Measurements from ENCODE around the gene NEDD4L.

Gene NEDD4L

DNA sequence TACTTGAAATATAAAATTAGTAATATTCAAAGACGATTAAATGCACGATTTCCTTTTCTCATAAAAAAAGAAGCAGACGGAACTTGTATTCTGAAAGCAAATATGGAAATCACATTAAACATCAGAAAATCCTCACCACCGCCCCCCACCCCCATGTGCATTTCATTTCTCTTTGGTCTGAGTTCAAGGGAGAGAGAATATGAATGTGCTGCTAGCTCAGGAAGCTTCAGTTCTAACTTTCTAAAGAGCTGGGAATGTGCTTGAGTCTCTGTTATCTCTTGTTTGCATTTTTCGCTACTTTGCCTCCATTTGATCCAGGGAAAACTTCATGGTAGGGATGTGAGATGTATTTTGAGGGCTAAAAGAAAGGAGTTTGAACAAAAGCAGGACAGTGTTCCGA lies 143.6 kb downstream of the NEDD4L start:
- no peak for DNase-seq

DNA sequence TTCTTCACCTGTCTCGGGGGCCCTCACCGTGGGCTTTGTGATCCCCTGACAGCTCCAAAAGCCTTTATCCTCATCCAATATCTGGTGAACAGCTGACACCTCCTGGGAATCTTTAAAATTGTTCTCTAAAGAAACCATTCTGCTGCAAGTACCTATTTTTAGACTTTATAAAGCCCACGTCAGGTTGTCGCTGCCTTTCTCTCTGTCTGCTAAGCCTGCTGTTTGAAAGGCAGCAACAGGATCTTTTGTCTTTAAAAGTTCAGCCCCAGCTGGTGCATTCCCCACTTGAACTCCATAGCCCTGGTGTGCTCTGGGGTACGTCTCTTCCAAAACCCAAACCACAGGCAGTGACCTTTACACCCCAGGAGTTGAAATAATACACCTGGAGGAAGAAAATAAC lies 145.0 kb downstream of the NEDD4L start:
- no peak for DNase-seq

DNA sequence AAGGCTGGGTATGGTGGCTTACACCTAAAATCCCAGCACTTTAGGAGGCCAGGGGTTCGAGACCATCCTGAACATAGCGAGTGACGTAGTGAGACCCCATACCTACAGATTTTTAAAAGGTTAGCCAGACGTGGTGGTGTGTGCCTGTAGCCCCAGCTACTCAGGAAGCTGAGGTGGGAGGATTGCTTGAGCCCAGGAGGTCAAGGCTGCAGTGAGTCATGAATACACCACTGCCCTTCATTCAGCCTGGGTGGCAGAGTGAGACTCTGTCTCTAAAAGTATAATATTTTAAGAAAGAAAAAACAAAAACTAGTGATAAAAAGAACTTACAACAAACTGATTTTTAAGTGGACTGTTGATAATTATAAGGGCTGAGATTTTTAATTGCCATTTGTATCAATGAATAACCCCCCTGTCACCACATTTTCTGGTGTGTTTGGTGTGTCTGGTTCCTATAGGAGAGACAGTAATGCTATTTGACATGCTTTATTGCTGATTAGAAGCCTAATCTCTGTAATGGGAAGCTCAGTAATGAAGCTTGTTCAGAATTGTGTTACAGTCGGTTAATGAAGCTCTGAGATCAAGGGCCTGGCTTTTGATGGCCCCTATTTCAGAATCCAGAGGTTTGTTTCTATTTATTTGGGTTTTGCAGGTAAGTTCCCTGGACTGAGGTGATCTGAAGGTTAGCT lies 147.0 kb downstream of the NEDD4L start:
- DNase-seq = no peak

DNA sequence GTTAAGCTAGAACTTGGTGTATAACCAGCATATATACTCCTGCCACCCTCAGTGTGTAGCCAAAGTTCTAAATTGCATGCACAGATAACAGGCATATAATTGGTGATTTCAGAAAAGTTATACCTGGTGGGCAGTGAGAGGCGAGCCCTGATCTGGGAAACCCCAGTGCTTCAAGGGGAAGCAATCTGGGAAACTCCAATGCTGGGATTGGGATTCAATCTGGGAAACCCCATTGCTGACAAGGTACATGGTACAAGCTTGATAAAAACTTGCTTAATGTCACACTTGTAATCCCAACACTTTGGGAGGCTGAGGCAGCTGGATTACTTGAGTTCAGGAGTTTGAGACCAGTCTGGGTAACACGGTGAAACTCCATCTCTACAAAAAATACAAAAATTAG lies 147.6 kb downstream of the NEDD4L start:
- no peak for DNase-seq

DNA sequence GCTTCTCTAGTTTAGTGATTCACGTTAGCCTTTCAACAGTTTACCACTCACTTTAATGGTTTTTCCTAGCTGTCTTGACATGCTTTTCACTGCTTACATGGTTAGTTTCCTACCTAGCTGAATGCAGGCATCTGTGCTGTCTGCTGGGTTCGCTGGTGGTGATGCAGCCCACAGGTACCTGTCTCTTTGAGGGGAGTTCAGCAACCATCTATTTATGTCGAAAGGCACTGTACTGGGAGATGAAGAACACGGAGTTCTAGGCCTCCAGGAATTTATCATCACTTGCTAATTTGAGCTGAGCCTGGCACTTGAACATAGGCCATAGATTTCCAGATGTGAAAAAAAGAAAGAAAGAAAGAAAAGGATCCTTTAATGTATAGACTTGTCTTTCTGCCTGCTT lies 148.5 kb downstream of the NEDD4L start:
- no peak for DNase-seq

DNA sequence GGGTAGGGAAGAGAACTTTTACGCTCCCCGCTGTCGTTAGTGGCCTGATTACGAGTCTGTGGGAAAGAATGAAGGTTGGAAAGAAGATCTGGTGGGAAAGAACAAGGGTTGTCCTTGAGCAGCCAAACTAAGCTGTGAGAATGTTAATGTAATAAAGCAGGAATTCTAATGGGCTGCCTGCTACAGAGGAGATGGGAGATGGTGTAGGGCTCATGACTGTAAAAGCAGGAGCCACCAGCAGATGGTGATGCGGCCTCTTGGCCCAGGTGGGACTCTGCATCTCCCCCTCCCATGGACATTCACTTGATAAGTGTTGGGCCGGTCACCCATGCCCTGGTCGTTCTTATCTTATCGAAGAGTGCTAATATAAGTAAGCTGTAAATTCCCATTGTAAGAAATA lies 150.0 kb downstream of the NEDD4L start:
- DNase-seq = no peak

DNA sequence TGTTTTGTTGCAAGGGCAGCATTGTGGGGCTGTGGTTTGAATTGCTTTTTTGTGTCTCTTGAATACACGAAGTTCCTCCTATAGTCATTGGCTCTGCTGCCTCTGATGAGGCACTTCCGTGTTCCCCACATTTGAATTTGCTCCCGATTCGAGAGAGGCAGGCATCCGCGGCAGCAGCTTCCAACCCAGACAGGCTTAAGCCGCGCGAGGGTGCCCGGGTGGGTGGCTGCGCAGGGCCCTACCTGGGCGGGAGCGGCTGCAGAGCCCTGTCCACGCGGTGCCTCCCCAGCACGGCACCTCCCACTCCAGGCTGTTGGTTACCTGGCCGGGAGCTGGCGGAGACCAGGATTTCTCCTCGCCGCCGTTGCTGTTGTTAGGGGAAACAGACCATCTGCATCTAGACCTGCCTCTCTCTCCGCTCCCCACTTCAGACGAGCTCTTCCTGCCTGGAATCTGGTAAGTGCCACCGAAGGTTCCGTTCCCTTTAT lies 151.3 kb downstream of the NEDD4L start:
- DNase-seq = no peak

DNA sequence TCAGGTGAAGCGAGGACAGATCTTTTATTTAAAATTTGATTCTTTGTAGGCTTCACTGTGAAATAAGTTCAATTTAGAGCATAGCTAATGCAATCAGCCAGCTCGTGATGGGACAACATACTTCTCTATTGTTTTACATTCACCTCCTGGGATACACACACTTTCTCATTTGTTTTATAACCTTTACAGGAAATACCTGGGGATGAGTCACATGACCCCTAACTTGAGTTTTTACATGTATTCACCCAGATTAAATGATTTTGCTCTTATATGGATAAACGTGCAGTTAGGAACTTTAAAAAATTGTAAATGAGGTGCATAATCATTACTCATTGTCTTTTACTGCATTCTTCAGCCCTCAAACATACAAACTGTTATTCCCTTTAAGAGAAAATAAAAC lies 152.1 kb downstream of the NEDD4L start:
- no peak for DNase-seq

DNA sequence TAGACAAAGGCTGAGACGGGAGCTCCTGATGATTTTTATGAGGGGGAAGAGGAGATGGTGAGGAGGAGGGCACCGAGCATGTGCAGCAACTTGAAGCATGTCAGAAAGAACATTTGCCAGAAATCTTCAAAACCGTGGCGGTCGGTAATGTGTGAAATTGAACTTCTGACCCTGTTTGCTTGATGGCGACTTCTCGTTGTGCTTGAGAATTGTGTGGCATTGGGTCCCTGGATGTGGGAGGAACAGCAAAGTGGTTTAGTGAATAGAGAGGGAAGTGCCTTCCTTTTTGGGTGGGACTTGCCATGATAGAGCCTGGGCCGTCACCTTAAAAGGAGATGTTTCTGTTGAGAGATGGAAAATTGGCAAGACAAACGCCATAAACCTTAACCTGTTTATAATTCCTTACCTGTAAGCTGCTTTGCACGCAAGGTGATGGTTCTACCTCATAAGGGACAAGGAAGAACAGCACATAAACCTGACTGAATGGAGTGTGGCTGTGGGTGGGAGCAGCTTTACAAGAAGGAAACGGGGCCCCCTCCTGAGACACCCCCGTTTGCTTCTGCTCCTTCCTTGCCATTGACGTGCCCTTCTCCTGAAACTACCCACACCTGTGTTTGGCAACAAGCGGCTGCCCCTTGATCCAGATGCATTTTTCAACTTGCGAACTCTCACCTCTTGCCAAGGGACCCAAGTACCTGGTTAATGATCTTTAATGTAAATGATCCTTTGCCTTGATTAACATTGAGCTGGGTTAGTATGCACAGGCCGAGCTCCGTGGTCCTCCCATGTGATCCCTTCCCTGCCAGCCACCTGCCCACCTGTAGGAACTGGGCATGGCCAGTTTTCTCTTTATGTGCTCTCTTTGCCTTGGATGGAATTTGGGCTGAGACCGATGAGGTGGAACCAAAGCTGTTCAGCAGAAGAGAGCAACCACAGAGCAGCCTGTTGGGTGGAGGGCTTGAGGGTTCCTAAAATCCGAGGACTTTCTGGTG lies 153.2 kb downstream of the NEDD4L start:
- no peak for DNase-seq

DNA sequence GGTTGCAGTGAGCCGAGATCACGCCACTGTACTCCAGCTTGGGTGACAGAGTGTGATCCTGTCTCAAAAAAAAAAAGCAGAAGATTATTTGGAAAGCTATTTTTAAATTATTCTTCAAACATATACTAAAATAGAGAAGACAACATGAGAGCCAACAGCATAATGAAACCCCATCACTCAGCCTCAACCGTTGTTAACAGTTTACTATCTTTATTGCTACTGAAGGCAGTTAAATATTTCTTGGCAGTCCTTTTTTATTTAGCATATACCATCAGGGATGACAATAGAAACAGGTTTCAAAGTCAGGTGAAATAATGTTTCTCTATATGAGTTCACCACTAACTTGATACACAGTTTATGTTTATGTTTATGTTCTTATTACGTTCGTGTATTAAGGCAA lies 157.2 kb downstream of the NEDD4L start:
- DNase-seq = no peak

DNA sequence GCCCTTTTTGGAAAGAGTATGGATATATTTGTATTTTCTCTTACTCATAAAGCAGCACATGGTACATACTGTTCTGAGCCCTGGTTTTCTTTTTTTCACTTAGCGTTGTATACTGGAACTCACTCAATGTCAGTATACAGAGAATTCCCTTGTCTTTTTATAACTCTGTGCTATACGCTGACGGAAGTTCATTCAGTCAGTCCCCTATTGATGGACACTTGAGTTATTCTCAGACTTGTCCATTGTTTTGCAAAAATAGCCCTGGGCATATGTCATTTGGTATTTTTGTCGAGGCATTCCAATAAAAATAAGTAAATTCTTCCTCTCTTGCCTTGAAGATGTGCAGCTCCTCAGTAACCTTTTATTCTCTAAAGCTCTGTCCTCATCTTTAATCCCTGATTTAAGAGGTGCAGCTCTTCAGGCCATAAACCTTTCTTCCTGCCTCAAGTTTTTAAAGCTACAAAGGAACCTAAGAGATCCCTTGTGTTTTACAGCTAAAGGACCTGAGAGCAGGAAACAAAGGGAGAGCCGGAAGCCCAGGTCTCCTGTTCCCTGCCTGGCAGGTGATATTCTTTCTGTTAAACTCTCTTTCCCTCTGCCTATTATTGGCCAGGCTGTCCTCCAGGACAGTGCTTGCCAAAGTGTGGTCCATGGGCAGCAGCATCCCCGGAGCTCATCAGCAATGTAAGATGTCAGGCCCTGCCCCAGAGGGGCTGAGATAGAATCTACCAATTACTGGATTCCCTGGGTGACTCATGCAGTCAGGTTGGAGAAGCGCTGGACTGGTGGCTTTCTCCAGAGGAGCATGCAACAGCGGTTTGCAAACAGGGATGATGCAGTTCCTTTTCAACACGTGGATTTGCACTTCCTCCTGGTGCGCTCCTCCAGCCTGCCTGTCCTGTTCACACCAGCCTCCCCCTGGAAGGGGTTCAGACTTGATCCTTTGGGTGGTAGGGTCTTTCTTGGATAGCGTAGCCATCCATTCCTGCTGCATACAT lies 158.0 kb downstream of the NEDD4L start:
- DNase-seq = no peak

DNA sequence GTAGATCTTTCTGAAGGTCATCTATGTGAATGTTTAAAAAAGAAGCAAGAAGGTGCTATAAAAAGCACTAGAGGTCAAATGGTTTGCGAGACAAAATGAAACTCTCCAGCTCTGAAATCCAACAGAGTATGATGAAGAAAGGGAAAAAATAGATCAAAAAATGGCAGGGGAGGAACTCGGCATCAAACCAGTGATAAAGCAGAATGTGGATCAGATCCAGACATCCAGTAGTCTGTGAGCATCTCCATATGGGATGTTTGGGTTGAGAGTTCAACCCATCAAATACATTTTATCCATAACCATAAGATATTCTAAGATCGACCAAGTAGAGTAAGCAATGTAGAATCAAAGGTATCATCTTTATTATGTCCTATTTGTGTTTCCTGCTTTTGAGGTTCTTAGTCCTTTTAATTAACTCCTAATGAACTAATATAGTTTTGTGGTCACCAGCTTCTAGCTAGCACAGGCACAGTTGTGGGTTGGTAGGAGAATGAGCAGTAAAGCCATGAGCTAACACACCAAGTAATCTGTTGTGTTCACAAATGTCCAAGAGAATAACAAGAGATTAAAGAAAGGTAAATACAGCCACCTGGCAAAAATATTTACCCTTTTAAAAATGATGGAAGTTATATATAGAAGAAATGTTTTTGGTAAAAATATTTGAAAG lies 160.9 kb downstream of the NEDD4L start:
- DNase-seq = no peak

DNA sequence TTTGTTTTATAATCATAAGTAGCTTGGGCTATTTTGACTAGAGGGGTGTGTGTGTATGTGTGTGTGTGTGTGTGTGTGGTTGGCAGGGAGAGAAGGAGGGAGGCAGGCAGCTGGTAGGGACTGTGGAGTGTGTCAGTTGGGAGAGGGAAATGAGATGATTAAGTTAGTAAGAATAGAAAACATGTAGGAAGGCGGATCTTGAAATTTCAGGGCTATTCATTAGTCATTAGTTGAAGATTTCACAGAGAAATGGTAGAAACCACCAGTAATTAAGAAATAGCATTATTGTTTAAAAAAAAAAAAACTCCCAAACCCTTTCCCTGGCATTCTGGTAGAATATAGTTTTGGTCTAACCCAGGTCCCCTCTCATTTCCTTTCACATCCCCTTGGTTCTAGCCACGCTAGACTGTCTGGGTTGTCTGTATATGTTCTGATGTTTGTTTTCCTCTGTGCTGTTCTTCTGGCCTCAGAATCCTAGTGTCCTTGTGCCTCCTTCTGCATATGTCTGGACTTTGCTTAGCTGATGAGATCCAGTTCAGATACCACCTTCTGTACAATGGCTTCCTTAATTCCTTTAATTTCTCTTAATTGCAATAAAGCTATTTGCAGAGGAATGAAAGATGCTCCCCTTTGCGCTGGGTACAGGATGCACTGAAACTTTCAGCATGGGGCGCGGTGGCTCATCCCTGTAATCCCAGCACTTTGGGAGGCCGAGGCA lies 161.6 kb downstream of the NEDD4L start:
- DNase-seq = no peak

DNA sequence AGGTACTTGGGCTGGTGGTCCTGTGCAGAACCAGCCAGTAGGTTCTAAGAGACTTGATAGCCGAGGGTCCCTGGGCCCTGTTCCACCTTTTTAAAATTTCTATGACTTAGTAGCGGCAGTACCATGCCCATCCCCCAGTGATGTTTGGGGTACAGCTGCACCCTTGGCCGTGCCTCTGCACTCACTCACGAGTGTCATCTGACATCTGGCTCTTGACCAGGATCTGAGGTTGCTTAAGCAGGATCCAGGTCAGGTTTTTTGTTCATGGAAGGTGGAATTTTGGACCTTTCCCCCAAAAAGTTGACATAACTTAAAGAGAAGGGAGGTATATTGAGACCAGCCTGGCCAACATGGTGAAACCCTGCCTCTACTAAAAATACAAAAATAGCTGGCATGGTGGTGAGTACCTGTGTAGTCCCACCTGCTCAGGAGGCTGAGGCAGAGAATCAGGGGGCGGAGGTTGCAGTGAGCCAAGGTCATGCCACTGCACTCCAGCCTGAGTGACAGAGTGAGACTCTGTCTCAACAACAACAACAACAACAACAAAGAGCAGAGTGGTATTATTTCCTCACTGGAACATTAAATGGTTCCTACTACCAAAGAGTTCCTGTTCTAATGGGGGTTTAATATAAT lies 163.6 kb downstream of the NEDD4L start:
- no peak for DNase-seq

DNA sequence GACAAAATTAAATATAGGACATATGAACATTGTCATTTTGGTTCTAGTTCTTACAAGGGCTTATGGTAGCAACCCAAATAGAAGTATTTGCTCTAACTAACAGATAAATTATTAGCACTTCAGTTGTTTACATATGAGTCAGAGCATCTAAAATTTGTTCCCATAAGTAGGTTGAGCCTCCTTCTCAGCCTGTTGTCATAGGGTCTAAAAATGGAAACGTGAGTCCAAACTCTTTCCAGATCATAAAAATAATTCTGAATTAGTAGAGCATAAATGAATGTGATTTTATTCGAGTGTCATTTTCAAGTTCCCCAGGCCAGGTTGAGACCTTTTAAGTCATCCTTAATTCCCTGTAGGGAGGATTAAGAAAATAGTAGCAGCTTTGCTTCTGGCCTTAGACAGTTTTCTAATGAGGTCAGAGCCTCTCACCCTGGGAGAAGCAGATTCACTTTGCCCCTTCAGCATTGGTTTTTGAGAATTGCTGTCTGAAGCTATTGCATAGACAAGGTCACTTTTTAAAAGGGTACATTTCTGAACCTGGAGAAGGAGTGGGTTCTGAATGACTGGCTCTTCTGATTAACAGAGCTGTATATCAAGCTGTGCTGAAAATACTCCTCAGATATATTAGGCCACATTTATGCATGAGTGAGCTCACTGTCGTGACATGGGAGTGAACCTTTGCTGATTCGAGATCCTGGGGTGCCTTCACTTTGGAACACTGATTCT lies 164.3 kb downstream of the NEDD4L start:
- no peak for DNase-seq

DNA sequence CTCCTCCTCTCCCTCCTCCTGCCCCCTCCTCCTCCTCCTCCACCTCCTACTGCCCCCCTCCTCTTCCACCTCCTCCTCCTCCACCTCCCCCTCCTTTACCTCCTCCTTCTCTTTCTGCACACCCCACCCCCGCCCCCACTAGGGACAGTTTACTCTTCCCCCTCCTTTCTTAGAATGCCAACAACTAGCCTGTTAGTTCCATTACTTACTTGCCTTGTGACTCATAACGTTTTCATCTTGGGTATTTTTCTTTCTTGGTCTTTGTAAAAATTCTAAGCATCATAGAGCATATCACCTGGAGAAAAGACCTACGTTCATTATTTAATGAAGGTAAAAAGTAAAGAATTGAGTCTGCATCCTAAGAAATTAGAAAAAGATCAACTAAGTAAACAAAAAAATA lies 165.3 kb downstream of the NEDD4L start:
- no peak for DNase-seq

DNA sequence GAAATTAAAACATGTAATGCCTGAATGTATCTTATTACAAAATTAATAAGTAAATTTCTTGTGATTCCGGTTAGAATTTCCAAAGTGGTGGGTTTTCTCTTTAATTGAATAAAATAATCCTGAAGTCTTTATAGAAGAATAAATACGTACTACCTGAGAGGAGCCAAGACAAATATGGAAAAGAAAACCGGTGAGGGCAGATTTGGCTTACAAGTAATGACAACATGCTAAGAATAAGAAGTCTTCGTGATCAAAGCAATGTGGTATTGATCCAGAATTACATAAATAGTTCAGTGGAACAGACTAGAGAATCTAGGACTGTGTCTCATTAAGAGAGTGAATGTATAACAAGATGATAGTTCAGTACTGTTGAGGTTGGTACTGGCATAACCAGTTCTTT lies 167.5 kb downstream of the NEDD4L start:
- no peak for DNase-seq

DNA sequence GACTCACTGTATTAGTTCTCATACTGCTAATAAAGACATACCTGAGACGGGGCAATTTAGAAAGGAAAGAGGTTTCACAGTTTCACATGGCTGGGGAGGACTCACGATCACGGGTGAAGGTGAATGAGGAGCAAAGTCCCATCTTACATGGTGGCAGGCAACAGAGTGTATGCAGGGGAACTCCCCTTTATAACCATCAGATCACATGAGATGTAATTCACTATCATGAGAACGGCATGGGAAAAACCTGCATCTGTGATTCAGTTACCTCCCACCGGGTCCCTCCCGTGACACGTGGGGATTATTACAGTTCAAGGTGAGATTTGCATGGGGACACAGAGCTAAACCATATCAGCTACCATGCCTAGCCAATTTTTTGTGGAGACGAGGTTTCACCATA lies 168.2 kb downstream of the NEDD4L start:
- DNase-seq = no peak

DNA sequence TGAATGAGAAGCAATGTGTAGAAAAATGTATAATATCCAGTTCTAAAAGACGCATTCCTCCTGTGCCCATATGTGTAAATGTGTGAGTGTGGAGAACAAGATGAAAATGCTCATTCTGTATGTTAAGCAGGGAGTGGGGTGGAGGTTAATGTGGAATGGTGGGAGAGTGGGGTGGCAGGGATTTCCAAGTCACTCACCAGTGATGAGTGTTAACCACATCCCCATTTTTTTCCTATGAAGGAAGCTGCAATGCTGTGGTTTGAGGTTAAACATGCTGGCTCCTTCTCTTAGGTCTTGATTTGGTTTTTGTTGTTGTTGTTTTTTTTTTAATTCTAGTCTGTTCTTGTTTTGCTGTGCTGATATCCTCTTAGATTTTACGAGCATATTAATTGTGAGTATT lies 169.4 kb downstream of the NEDD4L start:
- no peak for DNase-seq

DNA sequence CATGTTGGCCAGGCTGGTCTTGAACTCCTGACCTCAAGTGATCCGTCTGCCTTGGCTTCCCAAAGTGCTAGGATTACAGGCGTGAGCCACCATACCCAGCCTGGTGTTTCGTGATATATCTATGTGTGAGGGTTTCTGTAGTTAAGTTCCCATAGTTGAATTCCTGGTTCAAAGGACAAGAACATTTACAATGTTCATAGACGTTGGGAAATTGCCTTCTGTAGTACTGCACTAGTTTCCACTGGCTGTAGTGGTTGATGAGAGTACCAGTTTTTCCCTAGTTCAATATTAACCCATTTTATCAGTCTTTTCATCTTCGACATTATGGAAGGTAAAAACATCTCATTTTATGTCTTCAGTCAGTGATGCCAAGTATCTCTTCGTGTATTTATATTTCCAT lies 171.0 kb downstream of the NEDD4L start:
- DNase-seq = no peak
